Measurements from ENCODE around the gene OTOG. TPM values are rescaled to one million over a fixed set of nuclear protein-coding genes. Genes with fewer than 3 reads are reported as not detected.

Gene OTOG
- total RNA-seq, 1 experiment from 2014 or later, result 0.35 TPM

DNA sequence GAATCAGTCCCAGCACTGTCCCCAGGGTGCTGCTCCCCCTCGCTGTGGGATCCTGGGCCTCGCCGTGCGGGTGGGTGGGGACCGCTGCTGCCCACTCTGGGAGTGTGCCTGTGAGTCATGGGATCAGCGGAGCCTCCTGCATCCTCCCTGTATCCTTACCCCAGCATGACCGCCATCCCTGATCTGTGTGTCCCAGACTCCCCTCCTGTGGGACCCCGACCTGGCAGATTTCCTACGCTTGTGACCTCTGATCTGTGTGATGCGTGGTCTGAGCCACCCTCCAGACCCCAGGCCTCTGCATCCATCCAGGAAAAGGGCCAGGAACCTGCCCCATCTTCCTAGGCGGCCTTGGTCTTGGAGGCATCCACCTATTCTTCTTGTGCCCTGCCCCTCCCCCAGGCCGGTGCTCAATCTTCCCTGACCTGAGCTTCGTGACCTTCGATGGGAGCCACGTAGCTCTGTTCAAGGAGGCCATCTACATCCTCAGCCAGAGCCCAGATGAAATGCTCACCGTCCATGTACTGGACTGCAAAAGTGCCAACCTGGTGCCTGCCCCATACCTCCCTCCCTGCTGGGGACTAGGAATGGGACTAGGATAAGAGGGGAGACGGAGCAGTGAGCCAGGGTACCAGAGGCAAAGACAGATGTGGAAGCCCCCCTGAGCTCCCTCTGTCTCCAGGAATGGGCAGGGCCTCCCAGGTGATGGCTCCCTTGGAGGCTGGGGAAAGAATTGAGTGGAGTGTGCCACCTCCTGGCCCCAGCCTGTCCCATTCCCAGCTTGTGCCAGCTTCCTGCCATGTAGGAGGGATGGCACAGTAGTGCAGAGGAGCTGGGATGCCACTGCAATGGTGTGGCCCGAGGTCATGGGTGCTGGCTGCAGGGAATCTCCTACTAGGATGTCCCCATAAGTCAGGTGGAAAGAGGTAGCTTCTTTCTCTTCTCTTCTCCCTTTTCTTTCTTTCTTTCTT is 65.4 kb downstream of the OTOG start:
- no peak overlapping the region for H2BK20ac ChIP-seq (ENCODE audit: low read depth, low read length, poor library complexity, severe bottlenecking)
- no peaks in the 10 kb centered on the region; the same call in 1 of the 2 replicates for H3K4me1 ChIP-seq (ENCODE audit: insufficient read depth, low read length)
- H3K36me3 Mint-ChIP-seq (ENCODE audit: insufficient read depth in 1 of 3, low read depth in 3 of 3), result no peaks in the 10 kb centered on the region
- no peaks in the 10 kb centered on the region for H3K79me1 ChIP-seq (ENCODE audit: insufficient read depth, low read depth, low read length, poor library complexity, severe bottlenecking)
- H2BK15ac ChIP-seq (ENCODE audit: low read depth, low read length), result no peak overlapping the region
- no peak overlapping the region for H3T11ph ChIP-seq (ENCODE audit: low read length)
- H2BK5ac ChIP-seq (ENCODE audit: insufficient read length, low read length), result no peak overlapping the region
- H3K23ac ChIP-seq (ENCODE audit: insufficient read length, low read depth, low read length), result no peak overlapping the region
- no peaks in the 10 kb centered on the region for H3K9me3 ChIP-seq (ENCODE audit: control insufficient read depth, low read depth, low read length)
- H4K91ac ChIP-seq (ENCODE audit: insufficient read length, low read depth, low read length), result no peak overlapping the region
- peak overlapping the region in 1 of 3 experiments; percentile 82; a peak in 1 of 7 replicates for H3K27ac Mint-ChIP-seq
- WGBS (ENCODE audit: extremely low coverage, insufficient read length, low lambda C conversion rate), result no CpG with 5 or more reads among the region's 18 CpGs
- no peaks in the 10 kb centered on the region for H3K27me3 ChIP-seq (ENCODE audit: insufficient read depth, low read length)
- no peak for TF ChIP-seq CTCF (conservative IDR thresholded peaks at IDR 0.05)
- H3K9ac ChIP-seq (ENCODE audit: extremely low read depth, insufficient read length, low read length), result no peak overlapping the region
- no peak overlapping the region for H3K4me2 ChIP-seq (ENCODE audit: insufficient read depth, insufficient read length, low read length)
- H4K8ac ChIP-seq (replicated peaks; ENCODE audit: insufficient read length, low read depth, low read length), result no peak overlapping the region
- H3K56ac ChIP-seq (ENCODE audit: insufficient read length, low read depth, low read length), result no peak overlapping the region
- H3K14ac ChIP-seq (ENCODE audit: insufficient read depth, low read length), result no peak overlapping the region
- H3K79me2 ChIP-seq (ENCODE audit: insufficient read depth, low read length), result no peaks in the 10 kb centered on the region
- no peak overlapping the region for H2AK5ac ChIP-seq (ENCODE audit: insufficient read length, low read length)
- no peaks in the 10 kb centered on the region for H3K9me3 Mint-ChIP-seq
- H3K27me3 Mint-ChIP-seq (ENCODE audit: low read depth), result peaks cover 20% of the 10 kb centered on the region
- H3K27ac ChIP-seq (ENCODE audit: insufficient read length, low read depth, low read length), result no peak overlapping the region
- H3K4me3 Mint-ChIP-seq, result no peak overlapping the region
- H2BK12ac ChIP-seq (ENCODE audit: insufficient read length, low read depth, low read length), result no peak overlapping the region
- H2AFZ ChIP-seq (ENCODE audit: low read length), result no peak overlapping the region
- no peaks in the 10 kb centered on the region for H3K23me2 ChIP-seq (ENCODE audit: insufficient read length, low read depth, low read length, poor library complexity, severe bottlenecking)
- H3K18ac ChIP-seq (ENCODE audit: insufficient read length, low read depth, low read length), result no peak overlapping the region
- no peak for DNase-seq
- no peak overlapping the region for H2BK120ac ChIP-seq (ENCODE audit: low read depth, low read length, poor library complexity, severe bottlenecking)
- H3K4ac ChIP-seq (ENCODE audit: low read depth, low read length), result no peak overlapping the region
- peaks cover 0 to 4% of the 10 kb centered on the region in 2 experiments; a peak in 1 of 4 replicates for H3K4me1 Mint-ChIP-seq
- no peaks in the 10 kb centered on the region for H4K20me1 ChIP-seq (ENCODE audit: control insufficient read depth, insufficient read depth, insufficient read length)
- H4K5ac ChIP-seq (ENCODE audit: insufficient read length, low read depth, low read length), result no peak overlapping the region
